ENCODE results near the gene MEGF8. TPM values are rescaled to one million over a fixed set of nuclear protein-coding genes. Genes with fewer than 3 reads are reported as not detected.

The MEGF8 gene
- total RNA-seq, 1 experiment from 2014 or later, result 7.7 TPM

- H3K9ac ChIP-seq (ENCODE audit: low read length), result no peak overlapping the region
- no peaks in the 10 kb centered on the region for H3K27me3 ChIP-seq (ENCODE audit: low read length)
- H3K4me1 ChIP-seq (ENCODE audit: insufficient read depth, low read length), result no peaks in the 10 kb centered on the region
- no peak for ATAC-seq
- H3K9me3 ChIP-seq (ENCODE audit: low read length), result no peaks in the 10 kb centered on the region
- BruUV-seq (replicated peaks), result no TSS peak
- no peaks in the 10 kb centered on the region for H3F3A ChIP-seq (ENCODE audit: low read length, unreplicated experiment)
- H3K4me3 ChIP-seq (ENCODE audit: low read length), result no peak overlapping the region
- H3K79me2 ChIP-seq (ENCODE audit: low read length), result no peaks in the 10 kb centered on the region
- ChIA-PET POLR2A (ENCODE audit: unreplicated experiment) (no interaction called here), CTCF (no interaction called here)
- no peak overlapping the region for H3K4me2 ChIP-seq (ENCODE audit: low read length)
- no peaks in the 10 kb centered on the region for H3K36me3 ChIP-seq (ENCODE audit: low read depth, low read length)
- TF ChIP-seq CTCF (conservative IDR thresholded peaks at IDR 0.05; ENCODE audit: low read depth, low read length) (no peak), EZH2phosphoT487 (IDR thresholded peaks at IDR 0.05; ENCODE audit: borderline replicate concordance, low read length) (no peak), EZH2 (IDR thresholded peaks at IDR 0.05; ENCODE audit: low read length, unreplicated experiment) (no peak)
- H3K27ac ChIP-seq (ENCODE audit: low read length), result no peak overlapping the region
- H4K20me1 ChIP-seq (ENCODE audit: low read length), result no peaks in the 10 kb centered on the region
- H2AFZ ChIP-seq (ENCODE audit: low read length), result no peak overlapping the region
- no peaks in the 10 kb centered on the region for H3K9me2 ChIP-seq (replicated peaks; ENCODE audit: low read length)
- intact Hi-C loops (cut with micrococcal nuclease), result no loop called here
- DNase-seq, result no peak
Observed at GRCh38 chr19:42286349-42287016, 39.0 kb upstream of the MEGF8 start.

GRCh38 chr19:42287017-42287826 is 38.2 kb upstream of the MEGF8 start:
- intact Hi-C loops (cut with micrococcal nuclease), result no loop called here
- Histone ChIP-seq H3K4me1 (ENCODE audit: insufficient read depth, low read length) (no peaks in the 10 kb centered on the region), H3K4me2 (ENCODE audit: low read length) (no peak overlapping the region), H3K9me3 (ENCODE audit: low read length) (no peaks in the 10 kb centered on the region), H3K27me3 (ENCODE audit: low read length) (no peaks in the 10 kb centered on the region), H3K79me2 (ENCODE audit: low read length) (no peaks in the 10 kb centered on the region), H3K27ac (ENCODE audit: low read length) (no peak overlapping the region), H3K9me2 (replicated peaks; ENCODE audit: low read length) (no peaks in the 10 kb centered on the region), H2AFZ (ENCODE audit: low read length) (no peak overlapping the region), H3F3A (ENCODE audit: low read length, unreplicated experiment) (no peaks in the 10 kb centered on the region), H3K36me3 (ENCODE audit: low read depth, low read length) (no peaks in the 10 kb centered on the region), H4K20me1 (ENCODE audit: low read length) (no peaks in the 10 kb centered on the region), H3K9ac (ENCODE audit: low read length) (no peak overlapping the region), H3K4me3 (ENCODE audit: low read length) (no peak overlapping the region)
- POLR2A ChIA-PET (ENCODE audit: unreplicated experiment), result no interaction called here
- no peak for DNase-seq
- no peak for TF ChIP-seq EZH2phosphoT487 (IDR thresholded peaks at IDR 0.05; ENCODE audit: borderline replicate concordance, low read length)
- TF ChIP-seq CTCF (conservative IDR thresholded peaks at IDR 0.05; ENCODE audit: low read depth, low read length), result no peak
- no peak for TF ChIP-seq EZH2 (IDR thresholded peaks at IDR 0.05; ENCODE audit: low read length, unreplicated experiment)
- CTCF ChIA-PET, result no interaction called here
- no TSS peak for BruUV-seq (replicated peaks)
- no peak for ATAC-seq

- no peaks in the 10 kb centered on the region for H3K9me3 ChIP-seq (ENCODE audit: low read length)
- no peak overlapping the region for H3K4me3 ChIP-seq (ENCODE audit: low read length)
- POLR2A ChIA-PET (ENCODE audit: unreplicated experiment), result no interaction called here
- H3K9me2 ChIP-seq (replicated peaks; ENCODE audit: low read length), result no peaks in the 10 kb centered on the region
- H4K20me1 ChIP-seq (ENCODE audit: low read length), result no peaks in the 10 kb centered on the region
- no peaks in the 10 kb centered on the region for H3F3A ChIP-seq (ENCODE audit: low read length, unreplicated experiment)
- no peaks in the 10 kb centered on the region for H3K36me3 ChIP-seq (ENCODE audit: low read depth, low read length)
- no peaks in the 10 kb centered on the region for H3K79me2 ChIP-seq (ENCODE audit: low read length)
- CTCF ChIA-PET, result no interaction called here
- intact Hi-C loops (cut with micrococcal nuclease), result no loop called here
- DNase-seq, result no peak
- no peak overlapping the region for H3K4me2 ChIP-seq (ENCODE audit: low read length)
- no peaks in the 10 kb centered on the region for H3K4me1 ChIP-seq (ENCODE audit: insufficient read depth, low read length)
- H3K27me3 ChIP-seq (ENCODE audit: low read length), result no peaks in the 10 kb centered on the region
- H2AFZ ChIP-seq (ENCODE audit: low read length), result no peak overlapping the region
- TF ChIP-seq CTCF (conservative IDR thresholded peaks at IDR 0.05; ENCODE audit: low read depth, low read length) (no peak), EZH2 (IDR thresholded peaks at IDR 0.05; ENCODE audit: low read length, unreplicated experiment) (no peak), EZH2phosphoT487 (IDR thresholded peaks at IDR 0.05; ENCODE audit: borderline replicate concordance, low read length) (no peak)
- BruUV-seq (replicated peaks), result no TSS peak
- H3K9ac ChIP-seq (ENCODE audit: low read length), result no peak overlapping the region
- H3K27ac ChIP-seq (ENCODE audit: low read length), result no peak overlapping the region
- ATAC-seq, result no peak
Observed at GRCh38 chr19:42287827-42288107, 37.7 kb upstream of the MEGF8 start.
